Skeletal muscle tissue (tissue), 4 donors: ENCODE data around the gene TRIO. TPM values are rescaled to one million over a fixed set of nuclear protein-coding genes. Genes with fewer than 3 reads are reported as not detected.

Experiments
- H3K27ac ChIP-seq: one replicate; pipeline ENCODE4 v1.7.0; 2013; ENCODE audit warnings: mild to moderate bottlenecking, low read depth, low read length, inconsistent platforms
- H3K27me3 ChIP-seq, 3 donors: one replicate each; pipeline ENCODE4 v1.7.0; 2013; ENCODE audit warnings: low read length in 3 of 3; ENCODE audit not compliant: control insufficient read depth in 3 of 3, insufficient read depth in 3 of 3
- H3K36me3 ChIP-seq, 3 donors: one replicate each; pipeline ENCODE4 v1.7.0; 2013; ENCODE audit warnings: low read length in 3 of 3; ENCODE audit not compliant: control insufficient read depth in 3 of 3, insufficient read depth in 3 of 3
- H3K4me1 ChIP-seq, 3 donors: one replicate each; pipeline ENCODE4 v1.7.0; 2013; ENCODE audit warnings: low read length in 3 of 3, mild to moderate bottlenecking in 3 of 3; ENCODE audit not compliant: control insufficient read depth in 3 of 3, insufficient read depth in 3 of 3
- H3K4me3 ChIP-seq, 3 donors: one replicate each; pipeline ENCODE4 v1.7.0; 2013; ENCODE audit warnings: low read length in 3 of 3
- H3K9ac ChIP-seq, 3 donors: one replicate each; pipeline ENCODE4 v1.7.0; 2013; ENCODE audit warnings: low read length in 3 of 3, mild to moderate bottlenecking in 3 of 3, moderate library complexity in 2 of 3, low read depth in 1 of 3
- H3K9me3 ChIP-seq, 3 donors: one replicate each; pipeline ENCODE4 v1.7.0; 2013; ENCODE audit warnings: low read length in 3 of 3; ENCODE audit not compliant: control insufficient read depth in 3 of 3
- total RNA-seq: library from RNA; depleted of rRNA; stranded (reverse); fragments of >200 nt; gene quantifications from one replicate; pipeline ENCODE4 v1.2.3, GENCODE V29; 2014
- donor health status: Osteomylitis.

The TRIO gene
- total RNA-seq, 1 donor from 2014 or later, result 200 TPM

DNA sequence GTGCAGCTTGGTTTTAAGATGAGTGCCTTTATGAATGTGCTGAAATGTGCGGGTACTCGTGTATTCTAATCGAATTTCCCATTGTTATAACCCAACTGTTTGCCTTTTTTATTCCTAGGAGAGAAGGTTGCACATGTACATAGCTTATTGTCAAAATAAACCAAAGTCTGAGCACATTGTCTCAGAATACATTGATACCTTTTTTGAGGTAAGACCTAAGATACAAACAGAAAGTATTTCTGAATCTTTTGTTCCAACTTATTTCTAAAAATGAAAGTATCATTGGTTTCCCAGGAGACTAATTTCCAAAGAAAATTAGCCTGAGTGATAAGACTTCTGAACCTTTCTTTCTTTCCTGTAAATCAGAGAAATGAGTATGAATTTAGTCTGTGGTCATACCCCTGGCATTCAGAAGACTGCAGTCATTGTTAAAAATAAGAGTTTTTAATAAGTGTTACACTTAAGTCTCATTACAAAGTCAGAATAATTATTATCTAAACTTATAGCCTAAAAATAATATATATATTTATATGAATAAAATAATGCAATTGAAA, 336.1 kb downstream of the TRIO start:
- Histone ChIP-seq H3K9me3 (no peaks in the 10 kb centered on the region), H3K27me3 (no peaks in the 10 kb centered on the region), H3K4me1 (no peaks in the 10 kb centered on the region), H3K36me3 (peaks cover 46 to 73% (median 69%) of the 10 kb centered on the region in 3 donors), H3K27ac (no peak overlapping the region), H3K9ac (no peak overlapping the region), H3K4me3 (no peak overlapping the region)

DNA sequence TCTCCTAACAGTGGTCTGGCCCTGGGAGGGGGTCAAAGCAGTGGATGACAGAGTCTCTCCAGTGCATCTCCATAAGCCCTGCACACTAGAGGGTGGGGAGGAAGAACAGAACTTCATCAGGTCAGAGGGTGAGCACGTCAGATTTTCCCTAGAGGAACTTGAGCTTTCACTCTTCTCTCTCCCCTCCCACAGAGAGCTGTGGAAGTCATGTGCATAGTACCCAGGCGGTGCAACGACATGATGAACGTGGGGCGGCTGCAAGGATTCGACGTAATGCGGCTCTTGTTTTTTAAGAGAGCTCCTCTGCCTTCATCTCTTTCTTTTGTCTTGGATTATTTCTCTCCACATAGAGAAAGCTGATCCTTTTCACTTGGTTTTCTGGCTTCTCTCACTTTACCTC, 338.2 kb downstream of the TRIO start:
- H3K36me3 ChIP-seq, result peaks cover 48 to 73% (median 72%) of the 10 kb centered on the region in 3 donors
- H3K27me3 ChIP-seq, result no peaks in the 10 kb centered on the region
- no peaks in the 10 kb centered on the region for H3K4me1 ChIP-seq
- H3K27ac ChIP-seq, result no peak overlapping the region
- H3K9me3 ChIP-seq, result no peaks in the 10 kb centered on the region
- H3K4me3 ChIP-seq, result no peak overlapping the region
- H3K9ac ChIP-seq, result no peak overlapping the region

DNA sequence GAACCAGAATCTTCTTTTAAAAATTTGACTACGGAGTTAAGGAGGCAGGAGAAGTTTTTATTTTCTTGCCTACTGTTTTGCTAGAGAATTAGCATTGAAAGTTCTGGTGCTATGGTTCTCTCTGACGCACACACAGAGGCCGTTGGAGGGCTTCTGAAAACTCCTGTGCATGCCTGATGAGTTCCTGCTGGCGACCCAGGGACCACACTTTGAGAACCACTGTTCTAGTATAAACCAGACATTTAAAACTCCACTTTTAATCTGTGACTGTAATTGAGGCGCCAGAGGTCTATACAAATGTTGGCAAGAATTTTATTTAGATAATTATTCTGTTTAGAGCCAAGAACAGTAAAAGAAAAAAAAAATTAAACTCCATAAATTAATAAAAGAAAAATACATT, 338.9 kb downstream of the TRIO start:
- no peak overlapping the region for H3K9ac ChIP-seq
- peaks cover 46 to 75% (median 75%) of the 10 kb centered on the region in 3 donors for H3K36me3 ChIP-seq
- H3K27ac ChIP-seq, result no peak overlapping the region
- no peaks in the 10 kb centered on the region for H3K27me3 ChIP-seq
- H3K4me1 ChIP-seq, result no peaks in the 10 kb centered on the region
- no peaks in the 10 kb centered on the region for H3K9me3 ChIP-seq
- no peak overlapping the region for H3K4me3 ChIP-seq

DNA sequence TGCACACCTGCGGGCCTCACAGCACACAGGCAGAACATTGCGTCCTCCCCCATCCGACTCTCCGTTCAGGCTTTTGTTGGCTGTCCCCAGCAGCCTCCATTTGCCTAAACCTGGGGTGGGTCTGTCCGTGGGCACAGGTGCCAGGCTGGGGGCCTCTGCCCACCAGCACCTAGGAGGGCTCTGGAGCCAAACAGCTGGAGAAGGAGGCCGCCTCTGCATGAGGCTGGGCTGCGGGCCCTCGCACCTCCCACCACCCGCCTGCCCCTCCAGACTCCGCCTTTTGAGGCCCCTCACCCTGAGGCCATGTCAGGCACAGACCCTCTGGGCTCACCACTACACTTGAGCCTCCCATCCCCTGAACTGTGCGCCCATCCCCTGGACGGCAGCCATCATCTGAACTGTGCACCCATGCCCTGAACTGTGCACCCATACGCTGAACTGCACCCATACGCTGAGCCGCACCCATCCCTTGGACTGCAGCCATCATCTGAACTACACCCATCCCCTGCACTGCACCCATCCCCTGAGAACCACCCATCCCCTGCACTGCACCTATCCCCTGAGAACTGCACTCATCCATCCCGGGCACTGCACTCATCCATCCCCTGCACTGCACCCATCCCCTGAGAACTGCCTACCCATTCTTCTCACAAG, 340.5 kb downstream of the TRIO start:
- no peak overlapping the region for H3K9ac ChIP-seq
- H3K36me3 ChIP-seq, result peaks cover 47 to 70% (median 68%) of the 10 kb centered on the region in 3 donors
- H3K4me1 ChIP-seq, result no peaks in the 10 kb centered on the region
- H3K27ac ChIP-seq, result no peak overlapping the region
- no peak overlapping the region for H3K4me3 ChIP-seq
- no peaks in the 10 kb centered on the region for H3K27me3 ChIP-seq
- H3K9me3 ChIP-seq, result no peaks in the 10 kb centered on the region

DNA sequence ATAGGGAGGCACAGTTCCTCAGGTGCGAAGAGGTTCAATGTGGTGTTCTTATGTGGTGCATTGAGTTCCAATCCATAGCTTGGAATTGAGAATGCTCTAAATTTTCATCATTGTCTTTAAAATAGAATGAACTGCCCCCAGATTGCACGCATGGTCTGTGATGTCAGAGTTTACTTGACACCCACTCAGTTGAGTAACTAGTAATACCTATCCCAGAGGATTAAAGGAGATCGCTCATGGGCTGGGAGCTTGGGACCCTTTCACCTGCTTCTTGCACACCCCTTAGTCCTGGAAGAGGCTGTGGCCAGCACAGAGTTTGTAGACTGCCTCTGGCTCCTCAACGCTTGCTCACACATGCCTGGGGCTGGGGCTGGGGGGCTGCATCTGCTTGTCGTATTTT, 343.3 kb downstream of the TRIO start:
- Histone ChIP-seq H3K27me3 (no peaks in the 10 kb centered on the region), H3K4me1 (peaks cover 15 to 16% (median 15%) of the 10 kb centered on the region in 3 donors), H3K9me3 (no peaks in the 10 kb centered on the region), H3K27ac (no peak overlapping the region), H3K36me3 (peaks cover 52 to 65% (median 62%) of the 10 kb centered on the region in 3 donors), H3K4me3 (no peak overlapping the region), H3K9ac (no peak overlapping the region)

DNA sequence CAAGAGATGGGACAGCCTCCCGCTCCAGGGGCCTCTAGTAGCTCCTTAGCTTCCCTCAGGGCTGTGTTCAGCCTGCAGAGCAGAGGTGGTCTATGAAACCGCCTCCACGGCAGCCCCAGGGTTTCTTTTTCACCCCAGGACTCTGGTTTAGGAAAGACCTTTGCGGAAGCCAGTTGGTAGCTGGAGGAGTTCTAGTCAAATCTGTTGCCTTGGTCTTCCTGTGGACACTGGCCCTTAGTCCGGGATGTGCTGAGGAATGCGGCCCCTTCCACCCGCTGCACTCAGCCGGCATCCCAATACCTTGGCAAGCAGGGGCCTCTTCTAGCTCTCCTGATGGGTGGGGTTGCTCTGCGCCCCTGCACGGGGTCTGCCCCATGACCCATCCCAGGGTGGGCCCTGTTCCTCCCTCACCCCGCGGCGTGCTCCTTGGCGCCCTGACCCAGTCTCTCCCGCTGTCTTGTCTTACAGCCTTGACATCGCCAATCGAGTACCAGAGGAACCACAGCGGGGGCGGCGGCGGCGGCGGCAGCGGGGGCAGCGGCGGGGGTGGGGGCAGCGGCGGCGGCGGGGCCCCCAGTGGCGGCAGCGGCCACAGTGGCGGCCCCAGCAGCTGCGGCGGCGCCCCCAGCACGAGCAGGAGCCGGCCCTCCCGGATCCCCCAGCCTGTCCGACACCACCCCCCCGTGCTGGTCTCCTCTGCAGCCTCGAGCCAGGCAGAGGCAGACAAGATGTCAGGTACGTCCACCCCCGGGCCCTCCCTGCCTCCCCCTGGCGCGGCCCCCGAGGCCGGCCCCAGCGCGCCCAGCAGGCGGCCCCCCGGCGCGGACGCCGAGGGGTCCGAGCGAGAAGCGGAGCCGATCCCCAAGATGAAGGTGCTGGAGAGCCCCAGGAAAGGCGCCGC, 344.1 kb downstream of the TRIO start:
- Histone ChIP-seq H3K4me1 (peaks cover 17 to 20% (median 18%) of the 10 kb centered on the region in 3 donors), H3K27ac (no peak overlapping the region), H3K9ac (no peak overlapping the region), H3K36me3 (peaks cover 52 to 67% (median 59%) of the 10 kb centered on the region in 3 donors), H3K27me3 (no peaks in the 10 kb centered on the region), H3K9me3 (no peaks in the 10 kb centered on the region), H3K4me3 (no peak overlapping the region)

DNA sequence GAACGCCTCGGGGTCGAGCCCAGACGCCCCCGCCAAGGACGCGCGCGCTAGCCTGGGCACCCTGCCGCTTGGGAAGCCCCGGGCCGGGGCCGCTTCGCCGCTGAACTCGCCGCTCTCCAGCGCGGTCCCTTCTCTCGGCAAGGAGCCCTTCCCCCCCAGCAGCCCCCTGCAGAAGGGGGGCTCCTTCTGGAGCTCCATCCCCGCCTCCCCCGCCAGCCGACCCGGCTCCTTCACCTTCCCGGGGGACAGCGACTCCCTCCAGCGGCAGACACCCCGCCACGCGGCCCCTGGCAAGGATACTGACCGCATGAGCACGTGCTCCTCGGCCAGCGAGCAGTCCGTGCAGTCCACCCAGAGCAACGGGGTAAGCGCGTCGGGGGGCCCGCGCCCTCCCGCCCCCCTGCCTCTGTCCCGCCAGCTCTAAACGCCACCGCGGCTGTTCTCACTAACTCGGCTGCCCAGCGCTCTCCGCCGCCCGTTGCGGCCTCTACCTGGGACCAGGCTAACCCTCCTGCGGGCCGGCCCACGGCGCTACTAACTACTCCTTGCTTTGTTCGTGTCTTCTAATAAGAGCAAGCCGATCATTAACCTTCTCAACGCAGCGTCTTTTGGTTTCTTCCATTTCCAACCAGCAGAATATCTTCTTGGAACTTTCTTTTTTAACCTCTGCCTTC, 344.9 kb downstream of the TRIO start:
- H3K36me3 ChIP-seq, result peaks cover 52 to 67% (median 62%) of the 10 kb centered on the region in 3 donors
- H3K4me3 ChIP-seq, result no peak overlapping the region
- no peaks in the 10 kb centered on the region for H3K27me3 ChIP-seq
- H3K4me1 ChIP-seq, result peaks cover 17 to 20% (median 18%) of the 10 kb centered on the region in 3 donors
- no peaks in the 10 kb centered on the region for H3K9me3 ChIP-seq
- H3K27ac ChIP-seq, result no peak overlapping the region
- no peak overlapping the region for H3K9ac ChIP-seq

DNA sequence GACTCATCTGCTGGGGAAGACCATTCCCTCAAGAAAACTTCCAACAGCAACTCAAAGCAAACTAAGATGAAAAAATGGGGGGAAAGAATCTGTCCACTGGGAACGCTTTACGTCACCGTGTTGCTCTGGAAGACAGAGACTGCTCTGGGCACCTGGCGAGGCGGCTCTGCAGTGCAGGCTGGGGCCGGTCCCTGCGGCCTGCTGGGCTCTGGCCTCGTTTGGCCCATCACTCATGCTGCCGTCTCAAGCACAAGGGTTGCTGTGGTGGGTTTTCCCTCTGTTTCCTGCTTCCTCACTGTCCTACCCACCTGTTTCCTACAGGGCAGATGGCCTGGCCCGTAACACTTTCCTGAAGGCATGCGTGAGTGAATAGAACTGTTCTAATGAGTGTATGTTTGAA, 345.6 kb downstream of the TRIO start:
- Histone ChIP-seq H3K27ac (no peak overlapping the region), H3K4me1 (peaks cover 17 to 20% (median 18%) of the 10 kb centered on the region in 3 donors), H3K27me3 (no peaks in the 10 kb centered on the region), H3K36me3 (peaks cover 51 to 66% (median 59%) of the 10 kb centered on the region in 3 donors), H3K9ac (no peak overlapping the region), H3K4me3 (no peak overlapping the region), H3K9me3 (no peaks in the 10 kb centered on the region)

DNA sequence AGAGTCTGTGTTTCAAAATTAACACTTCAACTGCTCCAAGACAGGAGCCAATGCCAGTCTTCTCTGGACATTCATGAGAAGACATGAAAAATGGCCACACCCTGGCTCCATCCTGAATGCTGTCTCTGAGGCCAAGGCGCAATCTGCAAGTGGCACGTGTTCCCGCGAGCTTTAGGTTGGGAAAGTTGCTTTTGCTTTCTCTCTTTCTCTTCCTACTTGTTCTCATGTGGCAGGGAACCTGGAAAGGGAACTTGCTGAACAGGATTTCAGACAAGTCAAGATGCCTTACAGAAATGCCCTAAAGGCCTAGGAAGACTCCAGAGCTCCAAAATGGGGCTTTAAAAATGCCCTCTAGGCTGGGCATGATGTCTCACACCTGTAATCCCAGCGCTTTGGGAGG, 346.5 kb downstream of the TRIO start:
- no peaks in the 10 kb centered on the region for H3K27me3 ChIP-seq
- H3K27ac ChIP-seq, result no peak overlapping the region
- H3K9ac ChIP-seq, result no peak overlapping the region
- H3K9me3 ChIP-seq, result no peaks in the 10 kb centered on the region
- H3K4me3 ChIP-seq, result no peak overlapping the region
- H3K4me1 ChIP-seq, result peaks cover 17 to 20% (median 18%) of the 10 kb centered on the region in 3 donors
- H3K36me3 ChIP-seq, result peaks cover 52 to 70% (median 52%) of the 10 kb centered on the region in 3 donors
